Immature natural killer cell (primary cell): ENCODE data around the gene MTREX. TPM values are rescaled to one million over a fixed set of nuclear protein-coding genes. Genes with fewer than 3 reads are reported as not detected.

ENCODE experiments used
- DNase-seq, 3 donors: peaks; one replicate each; pipeline ENCODE4 v3.0.0; 2022; ENCODE audit warnings: mixed read lengths in 1 of 3
- H3K27ac Mint-ChIP-seq, 6 donors: one replicate each; pipeline ENCODE4 v1.8.0; 2020; ENCODE audit warnings: mixed read lengths in 6 of 6, mild to moderate bottlenecking in 5 of 6, inconsistent platforms in 4 of 6, moderate library complexity in 3 of 6
- H3K27me3 Mint-ChIP-seq, 3 donors: one replicate each; pipeline ENCODE4 v1.8.0; 2020 to 2021; ENCODE audit warnings: low read depth in 3 of 3, mild to moderate bottlenecking in 3 of 3, mixed read lengths in 3 of 3, moderate library complexity in 3 of 3, inconsistent platforms in 1 of 3
- H3K36me3 Mint-ChIP-seq, 3 donors: one replicate each; pipeline ENCODE4 v1.8.0; 2020; ENCODE audit warnings: mixed read lengths in 3 of 3, inconsistent platforms in 2 of 3, mild to moderate bottlenecking in 2 of 3
- H3K4me1 Mint-ChIP-seq, 2 donors: one replicate each; pipeline ENCODE4 v1.8.0; 2020; ENCODE audit warnings: inconsistent platforms in 2 of 2, mild to moderate bottlenecking in 2 of 2, mixed read lengths in 2 of 2, moderate library complexity in 1 of 2
- H3K4me3 Mint-ChIP-seq, 5 donors: one replicate each; pipeline ENCODE4 v1.8.0; 2020; ENCODE audit warnings: mild to moderate bottlenecking in 5 of 5, mixed read lengths in 5 of 5, inconsistent platforms in 3 of 5, moderate library complexity in 3 of 5
- H3K9me3 Mint-ChIP-seq, 6 donors: one replicate each; pipeline ENCODE4 v1.8.0; 2020; ENCODE audit warnings: mild to moderate bottlenecking in 6 of 6, mixed read lengths in 6 of 6, inconsistent platforms in 4 of 6, moderate library complexity in 3 of 6
- polyA plus RNA-seq, 3 donors: library from polyadenylated mRNA; unstranded; fragments of 300-500 nt; fragmentation: Illumina TruSeq; gene quantifications; one replicate each; pipeline ENCODE4 v1.2.3, GENCODE V29; 2021

Gene MTREX
- polyA plus RNA-seq, 3 donors from 2014 or later, result 21.8 to 29.3 (median 24.4) TPM

GRCh38 chr5:55454282-55454681 is 146.5 kb downstream of the MTREX start:
- Mint-ChIP-seq H3K36me3 (peaks cover 0 to 5% (median 4%) of the 10 kb centered on the region in 3 donors), H3K27ac (no peak overlapping the region), H3K4me3 (no peak overlapping the region), H3K9me3 (no peaks in the 10 kb centered on the region), H3K27me3 (peaks cover 0 to 3% (median 0%) of the 10 kb centered on the region in 3 donors), H3K4me1 (no peaks in the 10 kb centered on the region)
- DNase-seq, result no peak

- Mint-ChIP-seq H3K27ac (no peak overlapping the region), H3K4me3 (no peak overlapping the region), H3K36me3 (peaks cover 0 to 4% (median 3%) of the 10 kb centered on the region in 3 donors), H3K4me1 (no peaks in the 10 kb centered on the region), H3K27me3 (no peaks in the 10 kb centered on the region), H3K9me3 (no peaks in the 10 kb centered on the region)
- no peak for DNase-seq
These were observed 148.6 kb downstream of the MTREX start for GRCh38 chr5:55456216-55456895.

- H3K36me3 Mint-ChIP-seq, result peaks cover 0 to 4% (median 0%) of the 10 kb centered on the region in 3 donors
- peaks cover 0 to 3% (median 0%) of the 10 kb centered on the region in 6 donors for H3K9me3 Mint-ChIP-seq
- H3K4me3 Mint-ChIP-seq, result no peak overlapping the region
- H3K27me3 Mint-ChIP-seq, result peaks cover 0 to 1% (median 0%) of the 10 kb centered on the region in 3 donors
- H3K4me1 Mint-ChIP-seq, result no peaks in the 10 kb centered on the region
- DNase-seq, result no peak
- no peak overlapping the region for H3K27ac Mint-ChIP-seq
These were observed 151.8 kb downstream of the MTREX start for GRCh38 chr5:55459572-55459971.

GRCh38 chr5:55463613-55464012 is 155.8 kb downstream of the MTREX start:
- peaks cover 0 to 3% (median 0%) of the 10 kb centered on the region in 6 donors for H3K9me3 Mint-ChIP-seq
- H3K4me1 Mint-ChIP-seq, result no peaks in the 10 kb centered on the region
- no peak overlapping the region for H3K4me3 Mint-ChIP-seq
- H3K36me3 Mint-ChIP-seq, result peaks cover 0 to 4% (median 0%) of the 10 kb centered on the region in 3 donors
- H3K27ac Mint-ChIP-seq, result no peak overlapping the region
- H3K27me3 Mint-ChIP-seq, result peaks cover 0 to 1% (median 0%) of the 10 kb centered on the region in 3 donors
- DNase-seq, result no peak

GRCh38 chr5:55467862-55468551 is 160.2 kb downstream of the MTREX start:
- peaks cover 0 to under 1% (median 0%) of the 10 kb centered on the region in 6 donors for H3K9me3 Mint-ChIP-seq
- H3K27ac Mint-ChIP-seq, result no peak overlapping the region
- H3K27me3 Mint-ChIP-seq, result no peaks in the 10 kb centered on the region
- no peaks in the 10 kb centered on the region for H3K4me1 Mint-ChIP-seq
- peaks cover 0 to 1% (median 0%) of the 10 kb centered on the region in 3 donors for H3K36me3 Mint-ChIP-seq
- H3K4me3 Mint-ChIP-seq, result no peak overlapping the region
- no peak for DNase-seq

- Mint-ChIP-seq H3K4me3 (no peak overlapping the region), H3K27me3 (no peaks in the 10 kb centered on the region), H3K9me3 (no peaks in the 10 kb centered on the region), H3K27ac (no peak overlapping the region), H3K4me1 (no peaks in the 10 kb centered on the region), H3K36me3 (no peaks in the 10 kb centered on the region)
- no peak for DNase-seq
These were observed 162.1 kb downstream of the MTREX start for GRCh38 chr5:55469839-55470238.

- H3K27me3 Mint-ChIP-seq, result no peaks in the 10 kb centered on the region
- H3K36me3 Mint-ChIP-seq, result no peaks in the 10 kb centered on the region
- H3K4me3 Mint-ChIP-seq, result no peak overlapping the region
- H3K4me1 Mint-ChIP-seq, result no peaks in the 10 kb centered on the region
- H3K27ac Mint-ChIP-seq, result no peak overlapping the region
- H3K9me3 Mint-ChIP-seq, result no peaks in the 10 kb centered on the region
- no peak for DNase-seq
These were observed 162.5 kb downstream of the MTREX start for GRCh38 chr5:55470282-55470681.

GRCh38 chr5:55471468-55471867 is 163.7 kb downstream of the MTREX start:
- Mint-ChIP-seq H3K9me3 (no peaks in the 10 kb centered on the region), H3K27ac (no peak overlapping the region), H3K27me3 (no peaks in the 10 kb centered on the region), H3K4me1 (no peaks in the 10 kb centered on the region), H3K36me3 (no peaks in the 10 kb centered on the region), H3K4me3 (no peak overlapping the region)
- DNase-seq, result no peak

GRCh38 chr5:55472642-55473041 is 164.9 kb downstream of the MTREX start:
- DNase-seq, result no peak
- Mint-ChIP-seq H3K27ac (no peak overlapping the region), H3K9me3 (no peaks in the 10 kb centered on the region), H3K4me1 (no peaks in the 10 kb centered on the region), H3K36me3 (no peaks in the 10 kb centered on the region), H3K4me3 (no peak overlapping the region), H3K27me3 (no peaks in the 10 kb centered on the region)

Other genes starting within 250 kb of the MTREX start
- 1,000 to 10,000 TPM; 2,482 to 3,629 (median 2,746) TPM for gene GZMA, start 205.3 kb upstream of the MTREX start, polyA plus RNA-seq
- not detected for gene GPX8, start 147.8 kb upstream of the MTREX start, polyA plus RNA-seq
- gene CDC20B, start 134.8 kb upstream of the MTREX start, polyA plus RNA-seq, result not detected
- not detected for gene MCIDAS, start 80.7 kb upstream of the MTREX start, polyA plus RNA-seq
- gene CCNO, start 74.4 kb upstream of the MTREX start, polyA plus RNA-seq, result not detected
- gene DHX29, start 295 bp upstream of the MTREX start, polyA plus RNA-seq, result 10 to 100 TPM; 10.6 to 17.9 (median 14.5) TPM
- gene PLPP1, start 227.0 kb downstream of the MTREX start, polyA plus RNA-seq, result 1 to 10 TPM; 2.2 to 9.8 (median 3.4) TPM